Esophagus muscularis mucosa (tissue), 4 donors: ENCODE data around the gene NRP1. TPM values are rescaled to one million over a fixed set of nuclear protein-coding genes. Genes with fewer than 3 reads are reported as not detected.

Experiments used
- DNase-seq: peaks from one replicate; pipeline ENCODE4 v3.0.0-alpha.2; 2017; ENCODE audit errors: extremely low spot score
- H3K27ac ChIP-seq, 4 donors: fragments of 200-600 bp; sonication (generic); replicated peaks in 1 of 4; 1 replicate in 3 of 4; 2 replicates in 1 of 4; pipeline ENCODE4 v1.5.1; 2016 to 2019; ENCODE audit warnings: mild to moderate bottlenecking in 1 of 4
- H3K27me3 ChIP-seq, 4 donors: fragments of 200-600 bp; sonication (generic); one replicate each; pipeline versions ENCODE4 v1.5.1 to v1.6.0; 2016 to 2019
- H3K36me3 ChIP-seq, 4 donors: fragments of 200-600 bp; sonication (generic); one replicate each; pipeline ENCODE4 v1.5.1; 2016 to 2019
- H3K4me1 ChIP-seq, 4 donors: fragments of 200-600 bp; sonication (generic); one replicate each; pipeline ENCODE4 v1.5.1; 2016 to 2019
- H3K4me3 ChIP-seq, 4 donors: fragments of 200-600 bp; sonication (generic); 1 replicate in 2 of 4; 2 replicates in 2 of 4; pipeline ENCODE4 v1.5.1; 2016 to 2019; ENCODE audit warnings: mild to moderate bottlenecking in 4 of 4, moderate library complexity in 1 of 4
- H3K9me3 ChIP-seq, 4 donors: fragments of 200-600 bp; sonication (generic); 1 replicate in 3 of 4; 2 replicates in 1 of 4; pipeline ENCODE4 v1.5.1; 2016 to 2019
- CTCF ChIP-seq, 3 experiments: fragments of 200-600 bp in 2 of 3; fragments of 450-650 bp in 1 of 3; sonication (generic) in 2 of 3; IDR thresholded peaks; one replicate each; pipeline ENCODE4 v1.5.1; 2017 to 2019; ENCODE audit warnings: antibody characterized with exemption in 3 of 3, mild to moderate bottlenecking in 2 of 3, moderate library complexity in 1 of 3
- EP300 ChIP-seq: sonication (generic); formaldehyde crosslinking; IDR thresholded peaks from one replicate; pipeline ENCODE4 v1.6.1; 2017; ENCODE audit warnings: antibody characterized with exemption
- POLR2A ChIP-seq: fragments of 450-650 bp; IDR thresholded peaks from one replicate; pipeline ENCODE4 v1.6.1; 2017; ENCODE audit warnings: antibody characterized with exemption, moderate library complexity, mild to moderate bottlenecking, low read depth
- POLR2AphosphoS5 ChIP-seq, 2 donors: sonication (generic); formaldehyde crosslinking; IDR thresholded peaks; one replicate each; pipeline ENCODE4 v1.6.1; 2017; ENCODE audit warnings: antibody characterized with exemption in 2 of 2
- WGBS: methylation state at CpG from one replicate; pipeline ENCODE4 v1.1.5; 2018; 5-methylcytosine and 5-hydroxymethylcytosine counted together
- intact Hi-C: fragments of 100-400 bp; cut with DNase I; formaldehyde crosslinking; loops from one replicate; pipeline ENCODE4 v1.15.1; 2023
- total RNA-seq, 4 donors: library from RNA; depleted of rRNA; stranded (reverse); fragments of >200 nt; gene quantifications; one replicate each; pipeline versions ENCODE4 v1.1.0 to v1.2.1, GENCODE V29; 2016

The NRP1 gene
- total RNA-seq, 4 donors from 2014 or later: 36.5 to 64.4 (median 54.1) TPM

- no peak overlapping the region for H3K27ac ChIP-seq
- 95% methylated on average over 8 of the region's 8 CpGs for whole genome bisulfite sequencing
- TF ChIP-seq EP300 (no peak), CTCF (IDR thresholded peaks at IDR 0.05) (no peak)
- no peak overlapping the region for H3K4me3 ChIP-seq
- DNase-seq: no peak
- no peaks in the 10 kb centered on the region for H3K27me3 ChIP-seq
- intact Hi-C loops: no loop called here
- H3K36me3 ChIP-seq: no peaks in the 10 kb centered on the region
- peaks cover 0 to 6% (median 0%) of the 10 kb centered on the region in 4 donors for H3K4me1 ChIP-seq
- H3K9me3 ChIP-seq: no peaks in the 10 kb centered on the region
These were observed 181.1 kb downstream of the NRP1 start for GRCh38 chr10:33153251-33153967.

GRCh38 chr10:33152750-33153149, 181.7 kb downstream of the NRP1 start:
- H3K27ac ChIP-seq: no peak overlapping the region
- no peaks in the 10 kb centered on the region for H3K36me3 ChIP-seq
- no peak for DNase-seq
- H3K27me3 ChIP-seq: no peaks in the 10 kb centered on the region
- peaks cover 0 to 6% (median 0%) of the 10 kb centered on the region in 4 donors for H3K4me1 ChIP-seq
- no peaks in the 10 kb centered on the region for H3K9me3 ChIP-seq
- no peak overlapping the region for H3K4me3 ChIP-seq
- WGBS: 96% methylated on average over 4 of the region's 4 CpGs
- no peak for TF ChIP-seq CTCF (IDR thresholded peaks at IDR 0.05)
- no peak for TF ChIP-seq EP300
- TF ChIP-seq POLR2A: no peak
- no peak for TF ChIP-seq POLR2AphosphoS5 (IDR thresholded peaks at IDR 0.05)
- intact Hi-C loops: no loop called here

GRCh38 chr10:33152146-33152545, 182.3 kb downstream of the NRP1 start:
- no peak overlapping the region for H3K4me3 ChIP-seq
- peaks cover 0 to 6% (median 0%) of the 10 kb centered on the region in 4 donors for H3K4me1 ChIP-seq
- no peak overlapping the region for H3K27ac ChIP-seq
- 90% methylated on average over 7 of the region's 7 CpGs for WGBS
- H3K9me3 ChIP-seq: no peaks in the 10 kb centered on the region
- no peak for TF ChIP-seq CTCF (IDR thresholded peaks at IDR 0.05)
- no peak for TF ChIP-seq POLR2A
- TF ChIP-seq EP300: no peak
- TF ChIP-seq POLR2AphosphoS5 (IDR thresholded peaks at IDR 0.05): no peak
- intact Hi-C loops: no loop called here
- DNase-seq: no peak
- no peaks in the 10 kb centered on the region for H3K36me3 ChIP-seq
- no peaks in the 10 kb centered on the region for H3K27me3 ChIP-seq

DNA sequence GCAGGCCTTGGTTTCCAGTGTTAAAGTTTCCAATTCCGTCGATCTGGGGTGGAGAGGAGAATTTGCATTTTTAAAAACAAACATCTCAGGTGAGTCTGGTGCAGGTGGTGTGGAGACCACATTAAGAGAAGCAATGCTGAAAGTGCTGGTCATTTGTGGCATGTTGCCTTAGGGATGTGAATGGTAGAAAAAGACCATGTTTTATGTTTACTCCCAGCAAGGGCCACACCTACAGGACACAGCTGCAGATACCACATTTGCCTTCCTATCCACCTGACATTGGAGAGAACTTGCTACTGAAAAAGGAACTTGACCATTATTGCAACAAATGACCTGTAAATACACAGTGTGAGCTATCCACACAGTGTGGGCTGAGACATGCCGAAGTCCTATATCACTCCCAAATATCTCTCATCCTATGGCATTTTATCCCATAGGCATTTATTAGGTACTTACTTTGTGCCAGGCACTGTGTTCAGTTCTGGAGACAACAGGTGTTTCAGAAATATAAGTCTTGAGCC, 183.1 kb downstream of the NRP1 start:
- 90% methylated on average over 3 of the region's 3 CpGs for WGBS
- H3K9me3 ChIP-seq: no peaks in the 10 kb centered on the region
- intact Hi-C loops: no loop called here
- no peaks in the 10 kb centered on the region for H3K27me3 ChIP-seq
- H3K36me3 ChIP-seq: no peaks in the 10 kb centered on the region
- H3K27ac ChIP-seq: no peak overlapping the region
- TF ChIP-seq POLR2AphosphoS5 (IDR thresholded peaks at IDR 0.05) (no peak), CTCF (IDR thresholded peaks at IDR 0.05) (no peak), EP300 (no peak), POLR2A (no peak)
- DNase-seq: no peak
- peaks cover 0 to 6% (median 0%) of the 10 kb centered on the region in 4 donors for H3K4me1 ChIP-seq
- no peak overlapping the region for H3K4me3 ChIP-seq
